ENCODE results near the gene TGFBR2. TPM values are rescaled to one million over a fixed set of nuclear protein-coding genes. Genes with fewer than 3 reads are reported as not detected.
A peak's percentile ranks its signal among the peaks of the same experiment; 100 is the strongest.

The TGFBR2 gene
- total and polyA plus RNA-seq, 4 donors: 13.9 to 61.2 (median 33.7) TPM

DNA sequence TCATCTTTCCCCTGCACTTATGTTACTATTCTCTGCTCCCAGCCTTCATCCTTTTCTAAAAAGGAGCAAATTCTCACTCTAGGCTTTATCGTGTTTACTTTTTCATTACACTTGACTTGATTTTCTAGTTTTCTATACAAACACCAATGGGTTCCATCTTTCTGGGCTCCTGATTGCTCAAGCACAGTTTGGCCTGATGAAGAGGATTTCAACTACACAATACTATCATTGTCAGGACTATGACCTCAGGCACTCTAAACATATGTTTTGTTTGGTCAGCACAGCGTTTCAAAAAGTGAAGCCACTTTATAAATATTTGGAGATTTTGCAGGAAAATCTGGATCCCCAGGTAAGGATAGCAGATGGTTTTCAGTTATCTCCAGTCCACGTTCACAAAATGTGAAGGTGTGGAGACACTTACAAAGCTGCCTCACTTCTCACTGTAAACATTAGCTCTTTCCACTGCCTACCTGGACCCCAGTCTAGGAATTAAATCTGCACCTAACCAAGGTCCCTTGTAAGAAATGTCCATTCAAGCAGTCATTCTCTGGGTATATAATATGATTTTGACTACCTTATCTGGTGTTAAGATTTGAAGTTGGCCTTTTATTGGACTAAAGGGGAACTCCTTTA is 86.2 kb downstream of the TGFBR2 start:
- Histone ChIP-seq H3K4me1 (ENCODE audit: control insufficient read depth in 4 of 4, insufficient read depth in 4 of 4, low read length in 3 of 4) (peaks cover 0 to 30% (median 19%) of the 10 kb centered on the region in 4 donors), H3K27me3 (ENCODE audit: control insufficient read depth in 4 of 4, insufficient read depth in 4 of 4, low read length in 3 of 4) (no peaks in the 10 kb centered on the region), H3K27ac (ENCODE audit: low read depth in 1 of 2, low read length in 2 of 2) (no peak overlapping the region), H3K36me3 (ENCODE audit: control insufficient read depth in 4 of 4, insufficient read depth in 3 of 4, low read depth in 1 of 4, low read length in 3 of 4) (peaks cover 0 to 22% (median 12%) of the 10 kb centered on the region in 4 donors), H3K4me3 (ENCODE audit: low read depth in 1 of 3, low read length in 3 of 3) (no peak overlapping the region), H3K9me3 (ENCODE audit: control insufficient read depth in 4 of 4, low read length in 3 of 4) (no peaks in the 10 kb centered on the region), H3K9ac (ENCODE audit: low read depth in 1 of 2, low read length in 2 of 2) (no peak overlapping the region)
- 49% methylated on average over 3 of the region's 3 CpGs for WGBS
- DNase-seq (ENCODE audit: low spot score): no peak
- TF ChIP-seq, protein P1, sequence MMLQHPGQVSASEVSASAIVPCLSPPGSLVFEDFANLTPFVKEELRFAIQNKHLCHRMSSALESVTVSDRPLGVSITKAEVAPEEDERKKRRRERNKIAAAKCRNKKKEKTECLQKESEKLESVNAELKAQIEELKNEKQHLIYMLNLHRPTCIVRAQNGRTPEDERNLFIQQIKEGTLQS (IDR thresholded peaks at IDR 0.05): no peak
- TF ChIP-seq YY1 (IDR thresholded peaks at IDR 0.05) (peak; percentile 47), HNF4A (conservative IDR thresholded peaks at IDR 0.05) (peak in 1 of 2 donors; percentile 36), RAD21 (IDR thresholded peaks at IDR 0.05) (peak in 1 of 2 donors; percentile 26)

DNA sequence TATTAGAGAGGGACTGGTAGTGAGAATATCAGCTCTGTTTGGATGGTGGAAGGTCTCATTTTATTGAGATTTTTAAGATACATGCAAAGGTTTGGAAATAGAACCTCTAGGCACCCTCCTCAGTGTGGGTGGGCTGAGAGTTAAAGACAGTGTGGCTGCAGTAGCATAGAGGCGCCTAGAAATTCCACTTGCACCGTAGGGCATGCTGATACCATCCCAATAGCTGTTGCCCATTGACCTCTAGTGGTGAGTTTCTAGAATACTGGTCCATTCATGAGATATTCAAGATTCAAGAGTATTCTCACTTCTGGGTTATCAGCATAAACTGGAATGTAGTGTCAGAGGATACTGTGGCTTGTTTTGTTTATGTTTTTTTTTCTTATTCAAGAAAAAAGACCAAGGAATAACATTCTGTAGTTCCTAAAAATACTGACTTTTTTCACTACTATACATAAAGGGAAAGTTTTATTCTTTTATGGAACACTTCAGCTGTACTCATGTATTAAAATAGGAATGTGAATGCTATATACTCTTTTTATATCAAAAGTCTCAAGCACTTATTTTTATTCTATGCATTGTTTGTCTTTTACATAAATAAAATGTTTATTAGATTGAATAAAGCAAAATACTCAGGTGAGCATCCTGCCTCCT is 87.2 kb downstream of the TGFBR2 start:
- 3% methylated on average over 2 of the region's 2 CpGs for whole genome bisulfite sequencing
- peaks cover 0 to 24% (median 11%) of the 10 kb centered on the region in 4 donors for H3K36me3 ChIP-seq (ENCODE audit: control insufficient read depth in 4 of 4, insufficient read depth in 3 of 4, low read depth in 1 of 4, low read length in 3 of 4)

More for the DNA sequence above, 87.2 kb downstream of the TGFBR2 start:
- Histone ChIP-seq H3K4me3 (ENCODE audit: low read depth in 1 of 3, low read length in 3 of 3) (no peak overlapping the region), H3K9ac (ENCODE audit: low read depth in 1 of 2, low read length in 2 of 2) (no peak overlapping the region), H3K27me3 (ENCODE audit: control insufficient read depth in 4 of 4, insufficient read depth in 4 of 4, low read length in 3 of 4) (no peaks in the 10 kb centered on the region), H3K9me3 (ENCODE audit: control insufficient read depth in 4 of 4, low read length in 3 of 4) (no peaks in the 10 kb centered on the region), H3K4me1 (ENCODE audit: control insufficient read depth in 4 of 4, insufficient read depth in 4 of 4, low read length in 3 of 4) (peaks cover 0 to 29% (median 18%) of the 10 kb centered on the region in 4 donors), H3K27ac (ENCODE audit: low read depth in 1 of 2, low read length in 2 of 2) (no peak overlapping the region)
- no peak for TF ChIP-seq NR2F2 (IDR thresholded peaks at IDR 0.05)
- peak; percentile 100 for TF ChIP-seq RAD21 (IDR thresholded peaks at IDR 0.05)
- TF ChIP-seq, protein P2, sequence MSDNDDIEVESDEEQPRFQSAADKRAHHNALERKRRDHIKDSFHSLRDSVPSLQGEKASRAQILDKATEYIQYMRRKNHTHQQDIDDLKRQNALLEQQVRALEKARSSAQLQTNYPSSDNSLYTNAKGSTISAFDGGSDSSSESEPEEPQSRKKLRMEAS (IDR thresholded peaks at IDR 0.05): peak; percentile 29
- TF ChIP-seq SP1 (IDR thresholded peaks at IDR 0.05): no peak
- TF ChIP-seq HNF4A (conservative IDR thresholded peaks at IDR 0.05): peak in 1 of 2 donors; percentile 19
- TF ChIP-seq GABPA (IDR thresholded peaks at IDR 0.05 in 1 of 2, conservative IDR thresholded peaks at IDR 0.05 in 1 of 2): no peak
- TF ChIP-seq, protein P3, sequence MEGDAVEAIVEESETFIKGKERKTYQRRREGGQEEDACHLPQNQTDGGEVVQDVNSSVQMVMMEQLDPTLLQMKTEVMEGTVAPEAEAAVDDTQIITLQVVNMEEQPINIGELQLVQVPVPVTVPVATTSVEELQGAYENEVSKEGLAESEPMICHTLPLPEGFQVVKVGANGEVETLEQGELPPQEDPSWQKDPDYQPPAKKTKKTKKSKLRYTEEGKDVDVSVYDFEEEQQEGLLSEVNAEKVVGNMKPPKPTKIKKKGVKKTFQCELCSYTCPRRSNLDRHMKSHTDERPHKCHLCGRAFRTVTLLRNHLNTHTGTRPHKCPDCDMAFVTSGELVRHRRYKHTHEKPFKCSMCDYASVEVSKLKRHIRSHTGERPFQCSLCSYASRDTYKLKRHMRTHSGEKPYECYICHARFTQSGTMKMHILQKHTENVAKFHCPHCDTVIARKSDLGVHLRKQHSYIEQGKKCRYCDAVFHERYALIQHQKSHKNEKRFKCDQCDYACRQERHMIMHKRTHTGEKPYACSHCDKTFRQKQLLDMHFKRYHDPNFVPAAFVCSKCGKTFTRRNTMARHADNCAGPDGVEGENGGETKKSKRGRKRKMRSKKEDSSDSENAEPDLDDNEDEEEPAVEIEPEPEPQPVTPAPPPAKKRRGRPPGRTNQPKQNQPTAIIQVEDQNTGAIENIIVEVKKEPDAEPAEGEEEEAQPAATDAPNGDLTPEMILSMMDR (IDR thresholded peaks at IDR 0.05; ENCODE audit: low read depth, low read length, missing input control): peak; percentile 89
- TF ChIP-seq, protein P4, sequence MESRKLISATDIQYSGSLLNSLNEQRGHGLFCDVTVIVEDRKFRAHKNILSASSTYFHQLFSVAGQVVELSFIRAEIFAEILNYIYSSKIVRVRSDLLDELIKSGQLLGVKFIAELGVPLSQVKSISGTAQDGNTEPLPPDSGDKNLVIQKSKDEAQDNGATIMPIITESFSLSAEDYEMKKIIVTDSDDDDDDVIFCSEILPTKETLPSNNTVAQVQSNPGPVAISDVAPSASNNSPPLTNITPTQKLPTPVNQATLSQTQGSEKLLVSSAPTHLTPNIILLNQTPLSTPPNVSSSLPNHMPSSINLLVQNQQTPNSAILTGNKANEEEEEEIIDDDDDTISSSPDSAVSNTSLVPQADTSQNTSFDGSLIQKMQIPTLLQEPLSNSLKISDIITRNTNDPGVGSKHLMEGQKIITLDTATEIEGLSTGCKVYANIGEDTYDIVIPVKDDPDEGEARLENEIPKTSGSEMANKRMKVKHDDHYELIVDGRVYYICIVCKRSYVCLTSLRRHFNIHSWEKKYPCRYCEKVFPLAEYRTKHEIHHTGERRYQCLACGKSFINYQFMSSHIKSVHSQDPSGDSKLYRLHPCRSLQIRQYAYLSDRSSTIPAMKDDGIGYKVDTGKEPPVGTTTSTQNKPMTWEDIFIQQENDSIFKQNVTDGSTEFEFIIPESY (IDR thresholded peaks at IDR 0.05): no peak
- DNase-seq (ENCODE audit: low spot score): no peak
